HL-60 (cell line): ENCODE measurements around the gene FOXA3.

Experiments used
- POLR2AphosphoS5 ChIP-seq: IDR thresholded peaks from 2 replicates; pipeline ENCODE4 v1.6.1; 2012; ENCODE audit warnings: low read depth
- SPI1 ChIP-seq: IDR thresholded peaks from 2 replicates; pipeline ENCODE4 v1.6.1; 2012; ENCODE audit warnings: low read depth, mild to moderate bottlenecking, borderline replicate concordance
- TF ChIP-seq, protein P1 (sequence below): IDR thresholded peaks from one replicate; pipeline ENCODE4 v1.5.1; 2011; ENCODE audit warnings: low read length, control low read depth, inconsistent platforms; ENCODE audit not compliant: insufficient read depth

DNA sequence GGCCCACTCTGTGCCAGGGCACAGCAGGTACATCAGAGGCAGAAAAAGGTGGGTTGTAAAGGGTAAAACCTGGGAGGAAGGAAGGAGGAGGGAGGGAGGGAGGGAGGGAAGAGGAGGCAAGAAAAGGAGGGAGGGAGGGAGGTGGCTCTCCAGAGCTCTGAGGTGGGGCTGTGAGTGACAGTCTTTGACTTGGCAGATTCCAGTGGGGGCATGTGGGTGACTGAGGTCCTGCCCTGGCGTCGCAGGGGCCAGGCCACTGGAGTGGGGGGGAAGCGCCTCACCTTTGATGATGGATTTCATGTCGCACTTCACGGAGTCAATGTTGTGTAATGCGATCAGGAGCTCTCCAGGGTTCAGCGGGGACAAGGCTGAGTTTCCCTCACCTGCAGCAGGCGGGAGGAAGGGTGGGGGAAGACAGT is 43.0 kb upstream of the FOXA3 start:
- TF ChIP-seq, protein P1, sequence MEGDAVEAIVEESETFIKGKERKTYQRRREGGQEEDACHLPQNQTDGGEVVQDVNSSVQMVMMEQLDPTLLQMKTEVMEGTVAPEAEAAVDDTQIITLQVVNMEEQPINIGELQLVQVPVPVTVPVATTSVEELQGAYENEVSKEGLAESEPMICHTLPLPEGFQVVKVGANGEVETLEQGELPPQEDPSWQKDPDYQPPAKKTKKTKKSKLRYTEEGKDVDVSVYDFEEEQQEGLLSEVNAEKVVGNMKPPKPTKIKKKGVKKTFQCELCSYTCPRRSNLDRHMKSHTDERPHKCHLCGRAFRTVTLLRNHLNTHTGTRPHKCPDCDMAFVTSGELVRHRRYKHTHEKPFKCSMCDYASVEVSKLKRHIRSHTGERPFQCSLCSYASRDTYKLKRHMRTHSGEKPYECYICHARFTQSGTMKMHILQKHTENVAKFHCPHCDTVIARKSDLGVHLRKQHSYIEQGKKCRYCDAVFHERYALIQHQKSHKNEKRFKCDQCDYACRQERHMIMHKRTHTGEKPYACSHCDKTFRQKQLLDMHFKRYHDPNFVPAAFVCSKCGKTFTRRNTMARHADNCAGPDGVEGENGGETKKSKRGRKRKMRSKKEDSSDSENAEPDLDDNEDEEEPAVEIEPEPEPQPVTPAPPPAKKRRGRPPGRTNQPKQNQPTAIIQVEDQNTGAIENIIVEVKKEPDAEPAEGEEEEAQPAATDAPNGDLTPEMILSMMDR, result no peak
- TF ChIP-seq POLR2AphosphoS5 (no peak; the same call in 1 of the 2 replicates), SPI1 (no peak)
